Effector CD4-positive, alpha-beta T cell (primary cell): ENCODE results near the gene POLR2I.
"Not testable (repeated sequence)": the region's sequence is repeated elsewhere in the genome, so short reads cannot be mapped to it uniquely, and the experiment has no call there.

Experiments used
- DNase-seq: peaks from one replicate; pipeline ENCODE4 v3.0.0-alpha.2; 2020

Gene POLR2I

DNA sequence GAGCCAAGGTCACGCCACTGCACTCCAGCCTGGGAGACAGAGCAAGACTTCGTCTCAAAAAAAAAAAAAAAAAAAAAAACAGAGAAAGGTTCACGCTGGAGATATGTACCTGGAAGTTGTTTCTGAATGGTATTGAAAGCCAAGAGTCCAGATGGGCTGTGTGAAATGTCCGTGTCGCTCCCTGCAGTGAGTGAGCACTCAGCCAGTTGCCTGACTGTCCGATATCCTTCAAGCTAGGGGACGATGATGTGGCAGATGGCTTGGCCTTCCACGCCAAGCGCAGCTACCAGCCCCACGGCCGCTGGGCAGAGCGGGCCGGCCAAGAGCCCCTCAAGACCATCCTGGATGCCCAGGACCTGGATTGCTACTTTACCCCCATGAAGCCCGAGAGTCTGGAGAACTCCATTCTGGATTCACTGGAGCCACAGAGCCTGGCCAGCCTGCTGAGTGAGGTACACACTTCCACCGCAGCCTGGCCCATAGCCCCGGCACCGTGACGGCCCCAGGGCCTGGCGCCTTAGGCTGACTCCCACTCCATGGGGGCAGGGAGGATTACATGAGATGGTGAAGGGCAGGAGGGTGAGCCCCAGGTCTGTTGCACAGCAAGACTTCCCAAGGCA, 15.4 kb downstream of the POLR2I start:
- no peak for DNase-seq

- DNase-seq = no peak
Measured at GRCh38 chr19:36097036-36097435, 17.6 kb downstream of the POLR2I start.

DNA sequence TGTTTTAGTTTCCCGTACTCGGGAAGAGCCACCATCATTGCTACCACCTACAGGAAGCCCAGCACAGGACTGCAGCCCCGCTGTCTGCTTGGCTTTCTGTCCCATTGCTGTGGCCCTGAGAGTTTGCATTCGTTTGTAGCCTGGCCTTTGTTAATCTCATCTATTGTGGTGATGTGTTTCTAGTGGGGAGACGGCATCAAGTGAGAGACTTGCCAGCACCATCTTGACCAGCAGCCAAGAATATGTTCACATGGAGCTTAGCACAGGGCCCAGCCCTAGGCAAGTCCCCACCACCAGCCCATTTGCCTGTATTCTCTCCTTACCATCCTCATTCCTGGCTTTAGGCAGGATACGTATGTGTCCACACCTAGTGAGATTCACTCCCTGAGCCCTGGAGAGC, 21.0 kb downstream of the POLR2I start:
- no peak for DNase-seq

GRCh38 chr19:36093146-36093662, 21.5 kb downstream of the POLR2I start:
- DNase-seq = no peak

GRCh38 chr19:36092566-36092965, 22.1 kb downstream of the POLR2I start:
- no peak for DNase-seq

GRCh38 chr19:36090910-36091695, 23.6 kb downstream of the POLR2I start:
- DNase-seq = no peak

GRCh38 chr19:36089847-36090246, 24.8 kb downstream of the POLR2I start:
- no peak for DNase-seq

GRCh38 chr19:36086326-36086725, 28.3 kb downstream of the POLR2I start:
- DNase-seq = no peak

DNA sequence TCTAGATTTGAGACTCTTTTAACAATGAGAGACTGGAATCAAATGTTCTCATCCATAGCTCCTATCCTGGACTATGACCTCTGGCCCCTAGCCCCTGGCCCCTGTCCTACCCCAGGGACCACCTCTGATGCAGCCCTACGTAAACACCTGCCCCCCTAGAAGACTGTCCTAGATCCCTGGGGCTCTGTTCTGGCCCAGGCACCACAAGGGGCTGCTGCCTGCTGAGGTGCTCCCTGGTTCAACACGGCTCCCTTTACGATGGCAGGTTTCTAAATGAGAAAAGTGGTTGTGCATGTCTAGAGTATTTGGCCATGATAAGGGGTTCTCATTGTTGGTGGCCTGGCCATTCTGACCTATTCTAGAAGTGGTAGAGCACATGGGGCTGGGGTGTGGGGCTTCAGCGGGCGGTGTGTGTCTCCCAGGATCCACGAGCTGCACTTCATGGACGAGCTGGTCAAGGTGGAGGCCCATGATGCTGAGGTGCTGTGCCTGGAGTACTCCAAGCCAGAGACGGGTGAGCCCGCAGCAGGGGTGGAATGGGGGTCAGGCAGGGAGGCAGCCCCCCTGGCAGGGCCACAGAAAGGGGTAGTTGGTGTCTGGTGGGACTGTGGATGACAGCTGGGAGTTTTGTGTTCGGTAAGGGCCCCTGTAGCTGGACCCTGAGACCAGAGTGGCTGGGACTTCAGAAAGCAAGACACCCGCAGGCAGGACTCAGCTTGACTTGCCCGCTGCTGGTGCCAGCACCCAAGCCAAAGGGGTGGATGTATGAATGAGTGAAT, 30.3 kb downstream of the POLR2I start:
- DNase-seq = no peak

GRCh38 chr19:36082916-36083315, 31.8 kb downstream of the POLR2I start:
- no peak for DNase-seq

GRCh38 chr19:36081894-36082293, 32.8 kb downstream of the POLR2I start:
- DNase-seq = no peak

DNA sequence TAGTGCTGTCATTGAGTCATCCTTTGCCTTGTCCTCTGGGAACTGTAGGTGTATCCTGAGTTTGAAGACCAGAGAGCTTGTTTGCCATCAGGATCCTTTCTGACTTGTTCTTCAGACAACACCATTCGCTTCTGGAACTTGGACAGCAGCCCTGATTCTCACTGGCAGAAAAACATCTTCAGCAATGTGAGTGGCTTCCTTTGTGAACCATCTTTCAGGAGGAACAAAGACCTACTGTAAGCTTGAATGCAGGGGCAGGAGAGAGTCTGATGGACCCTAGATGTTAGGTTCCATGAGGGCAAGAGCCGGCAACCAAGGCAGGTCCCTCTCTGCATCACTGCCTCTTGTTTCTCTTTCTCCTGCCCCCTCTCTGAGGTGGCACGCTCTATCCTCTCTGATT, 33.3 kb downstream of the POLR2I start:
- DNase-seq = no peak

DNA sequence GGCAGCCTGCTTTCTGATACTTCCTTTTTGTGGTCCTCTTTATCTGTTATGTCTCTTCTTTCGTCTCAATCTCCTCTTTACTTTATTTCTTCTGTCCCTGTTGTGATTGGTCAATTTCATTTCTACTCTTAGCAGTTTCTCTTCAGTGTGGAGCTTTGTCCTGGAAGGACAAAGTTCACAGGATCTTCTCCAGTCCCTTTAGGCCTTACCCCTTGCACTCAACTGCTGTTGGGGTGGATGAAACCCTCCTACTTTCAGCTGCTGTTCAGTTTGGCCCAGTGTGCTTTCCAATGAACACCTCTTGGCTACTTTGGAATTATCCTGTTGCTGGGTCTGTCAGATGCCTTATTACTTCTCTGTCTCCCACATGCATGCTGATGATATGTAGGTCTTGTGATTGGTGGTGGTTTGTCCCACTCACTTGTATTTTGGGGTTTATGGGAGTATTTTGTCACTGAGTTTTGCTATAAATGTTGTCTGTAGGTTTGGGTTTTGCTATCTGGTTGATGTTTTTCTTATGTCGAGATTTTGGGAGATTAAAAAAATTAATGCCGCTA, 35.2 kb downstream of the POLR2I start:
- no peak for DNase-seq

- no peak for DNase-seq
Measured at GRCh38 chr19:36073121-36073876, 41.4 kb downstream of the POLR2I start.

GRCh38 chr19:36072081-36072480, 42.6 kb downstream of the POLR2I start:
- DNase-seq = no peak

DNA sequence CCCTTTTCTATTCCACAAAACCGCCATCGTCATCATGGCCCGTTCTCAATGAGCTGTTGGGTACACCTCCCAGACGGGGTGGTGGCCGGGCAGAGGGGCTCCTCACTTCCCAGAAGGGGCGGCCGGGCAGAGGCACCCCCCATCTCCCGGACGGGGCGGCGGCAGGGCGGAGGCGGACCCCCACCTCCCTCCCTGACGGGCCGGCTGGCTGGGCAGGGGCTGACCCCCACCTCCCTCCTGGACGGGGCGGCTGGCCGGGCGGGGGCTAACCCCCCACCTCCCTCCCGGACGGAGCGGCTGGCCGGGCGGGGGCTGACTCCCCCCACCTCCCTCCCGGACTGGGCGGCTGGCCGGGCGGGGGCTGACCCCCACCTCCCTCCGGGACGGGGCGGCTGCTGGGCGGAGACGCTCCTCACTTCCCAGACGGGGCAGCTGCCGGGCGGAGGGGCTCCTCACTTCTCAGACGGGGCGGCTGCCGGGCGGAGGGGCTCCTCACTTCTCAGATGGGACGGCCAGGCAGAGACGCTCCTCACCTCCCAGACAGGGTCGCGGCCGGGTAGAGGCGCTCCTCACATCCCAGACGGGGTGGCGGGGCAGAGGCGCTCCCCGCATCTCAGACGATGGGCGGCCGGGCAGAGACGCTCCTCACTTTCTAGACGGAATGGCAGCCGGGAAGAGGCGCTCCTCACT, 45.7 kb downstream of the POLR2I start:
- DNase-seq = not testable (repeated sequence)

DNA sequence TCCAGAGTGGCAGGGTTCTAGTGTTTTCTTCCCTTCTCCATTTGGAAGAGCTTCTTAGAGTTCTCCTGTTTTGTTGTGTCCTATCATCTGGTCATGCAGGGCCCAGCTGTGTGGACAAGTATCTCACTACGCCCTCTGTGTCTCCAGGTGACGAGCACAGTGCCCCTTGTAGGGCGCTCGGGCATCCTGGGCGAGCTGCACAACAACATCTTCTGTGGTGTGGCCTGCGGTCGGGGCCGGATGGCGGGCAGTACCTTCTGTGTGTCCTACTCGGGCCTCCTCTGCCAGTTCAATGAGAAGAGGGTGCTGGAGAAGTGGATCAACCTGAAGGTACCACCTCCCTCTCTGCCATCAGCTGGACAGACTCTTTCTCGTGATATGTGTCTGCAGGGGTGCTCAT, 47.0 kb downstream of the POLR2I start:
- DNase-seq = no peak

- no peak for DNase-seq
Measured at GRCh38 chr19:36064826-36065225, 49.8 kb downstream of the POLR2I start.
